Limb (tissue), 2 donors: ENCODE data around the gene SLC8A3.
A peak's percentile ranks its signal among the peaks of the same experiment; 100 is the strongest.

Experiments used
- DNase-seq, 2 donors: peaks; one replicate each; pipeline ENCODE4 v3.0.0-alpha.2; 2016; ENCODE audit errors: extremely low spot score in 2 of 2

SLC8A3 gene

DNA sequence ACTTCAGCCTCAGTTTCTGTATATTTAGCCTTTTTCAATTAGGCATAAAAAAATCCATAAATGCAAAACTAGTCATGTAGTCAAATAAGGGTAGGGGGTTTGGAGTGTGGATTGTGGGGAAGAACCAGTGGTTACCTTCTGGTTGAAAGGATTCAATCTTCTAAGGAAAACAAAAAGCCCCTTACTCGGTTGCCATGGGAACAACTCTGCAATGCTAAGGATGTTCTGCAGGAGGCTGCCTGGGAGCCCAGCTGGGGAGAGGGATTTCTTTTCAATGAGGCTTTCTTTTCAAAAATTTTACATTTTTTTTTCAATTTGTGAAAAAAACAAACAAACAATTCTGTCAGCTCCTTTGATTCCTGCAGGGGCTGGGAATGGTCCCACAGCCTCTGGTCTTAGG lies 67.2 kb downstream of the SLC8A3 start:
- no peak for DNase-seq

DNA sequence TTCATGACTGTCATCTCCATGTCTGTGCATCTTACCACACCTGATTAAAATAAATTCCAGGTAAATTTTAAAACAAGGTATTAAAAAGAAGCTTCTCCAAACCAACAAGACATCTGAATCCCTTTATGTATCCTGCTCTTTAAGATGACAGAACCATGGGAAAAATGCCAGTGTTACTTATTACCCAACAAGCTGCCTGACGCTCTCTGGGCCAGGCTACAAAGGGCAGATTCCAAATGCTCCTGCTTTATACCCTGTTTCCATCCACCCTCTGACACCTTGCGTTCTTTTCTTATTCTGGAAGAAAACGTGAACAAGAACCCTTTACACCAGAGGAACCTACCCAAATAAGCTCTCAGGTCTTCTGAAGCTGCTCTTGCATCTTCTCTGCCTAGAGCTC lies 70.7 kb downstream of the SLC8A3 start:
- DNase-seq, result no peak

GRCh38 chr14:70116278-70116677 lies 72.5 kb downstream of the SLC8A3 start:
- DNase-seq, result no peak

- no peak for DNase-seq
Measured at GRCh38 chr14:70114621-70115156, 74.1 kb downstream of the SLC8A3 start.

GRCh38 chr14:70113211-70113610 lies 75.5 kb downstream of the SLC8A3 start:
- DNase-seq, result no peak

DNA sequence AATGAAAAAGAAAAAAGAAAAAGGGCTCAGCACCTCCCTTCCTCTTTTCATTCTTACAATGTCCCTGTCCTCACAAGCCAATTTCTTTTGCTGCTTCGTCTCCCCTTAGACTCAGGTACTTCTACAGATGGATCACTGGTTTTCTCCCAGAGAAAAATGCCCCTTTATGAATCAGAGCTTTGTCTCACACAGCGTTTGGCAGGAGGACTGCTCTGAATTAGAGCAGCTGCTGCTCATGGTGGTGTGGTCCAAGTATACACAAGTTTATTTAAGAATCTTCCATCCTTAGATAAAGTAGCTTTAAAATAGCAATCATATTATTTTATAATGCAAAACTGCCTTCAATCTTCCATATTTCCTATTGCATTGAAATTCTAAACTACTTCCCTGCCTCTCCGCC lies 80.3 kb downstream of the SLC8A3 start:
- no peak for DNase-seq

GRCh38 chr14:70107309-70107708 lies 81.4 kb downstream of the SLC8A3 start:
- DNase-seq, result no peak

GRCh38 chr14:70100071-70100470 lies 88.7 kb downstream of the SLC8A3 start:
- no peak for DNase-seq

DNA sequence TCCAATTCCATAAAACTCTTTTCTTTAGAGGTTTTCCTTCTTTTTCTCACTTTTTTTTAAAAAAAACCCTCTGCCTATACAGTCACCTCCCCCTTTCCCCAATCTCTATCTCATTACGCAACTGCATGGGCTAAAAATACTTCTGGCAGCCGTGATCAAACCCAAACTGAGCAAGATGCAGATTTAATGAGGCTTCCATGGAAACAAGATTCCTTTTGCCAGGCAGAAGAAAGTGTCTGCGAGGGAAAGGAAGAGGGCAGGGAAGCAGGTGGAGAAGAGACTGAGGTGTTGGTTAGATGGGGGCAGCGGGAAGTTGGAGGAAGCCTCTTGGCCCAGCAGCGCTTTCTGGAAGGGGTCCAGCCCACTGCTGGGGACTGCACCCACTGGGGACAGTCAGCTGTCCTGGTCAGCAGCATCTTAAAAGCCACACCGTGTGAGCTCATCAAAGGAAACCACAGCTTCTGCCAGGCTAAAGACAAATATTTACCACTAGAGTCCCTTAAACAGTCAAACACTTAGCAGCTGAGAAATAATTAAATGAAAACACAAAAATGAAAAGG lies 90.4 kb downstream of the SLC8A3 start:
- no peak for DNase-seq

- DNase-seq, result no peak
Measured at GRCh38 chr14:70097576-70098249, 91.0 kb downstream of the SLC8A3 start.

DNA sequence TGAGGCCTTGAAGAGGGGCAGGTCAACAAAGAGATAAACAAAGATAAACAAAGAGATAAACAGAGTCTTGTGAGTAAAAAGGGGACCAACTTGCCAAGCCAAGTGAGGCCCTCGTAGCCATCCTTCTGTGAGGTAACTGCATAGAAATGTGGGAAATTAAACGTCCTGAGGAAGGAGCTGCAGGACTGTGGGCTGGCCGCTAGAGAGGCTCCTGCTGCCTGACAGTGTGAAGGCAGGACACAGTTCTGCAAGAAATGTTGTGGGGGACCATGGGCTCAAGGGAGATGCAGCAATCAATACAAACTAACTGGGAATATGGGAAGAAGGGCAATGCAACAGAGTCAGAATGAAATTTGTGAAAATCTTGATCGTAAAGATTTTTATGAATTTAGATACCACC lies 91.9 kb downstream of the SLC8A3 start:
- no peak for DNase-seq

GRCh38 chr14:70094631-70095030 lies 94.1 kb downstream of the SLC8A3 start:
- no peak for DNase-seq

- DNase-seq, result no peak
Measured at GRCh38 chr14:70094106-70094505, 94.6 kb downstream of the SLC8A3 start.

DNA sequence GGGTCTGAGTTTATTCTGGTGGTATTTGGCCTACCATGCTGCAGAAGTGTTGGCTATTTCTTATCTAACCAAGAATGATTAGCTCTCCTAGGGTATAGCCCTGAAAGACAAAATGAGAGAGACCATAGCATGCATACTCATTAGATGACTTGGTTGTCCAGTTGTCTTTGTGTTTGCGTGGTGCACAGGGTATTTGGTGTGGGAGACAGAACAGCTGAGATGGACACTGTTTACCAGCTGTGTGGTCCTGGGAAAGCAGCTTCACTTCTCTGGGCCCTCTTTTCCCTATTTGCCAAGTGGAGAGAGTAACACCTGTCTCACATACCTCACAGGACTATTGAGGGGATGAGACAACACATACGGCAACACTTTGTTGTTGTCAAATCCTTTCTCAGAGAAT lies 95.6 kb downstream of the SLC8A3 start:
- DNase-seq, result no peak

DNA sequence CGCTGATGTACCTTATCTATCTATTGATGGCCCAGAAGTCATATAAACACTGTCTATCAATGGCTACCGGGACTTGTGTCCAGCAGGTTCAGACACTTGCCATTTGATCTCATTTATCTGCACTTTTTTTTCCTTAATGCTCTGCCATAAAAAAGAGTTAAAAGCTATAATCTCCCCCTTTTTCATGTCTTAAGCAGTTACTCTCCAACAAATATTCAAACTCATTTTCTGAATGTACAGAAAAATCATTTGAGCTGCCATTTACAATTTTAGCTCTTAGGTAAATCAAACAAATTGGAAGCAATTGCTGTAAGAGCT lies 101.4 kb downstream of the SLC8A3 start:
- DNase-seq, result no peak

DNA sequence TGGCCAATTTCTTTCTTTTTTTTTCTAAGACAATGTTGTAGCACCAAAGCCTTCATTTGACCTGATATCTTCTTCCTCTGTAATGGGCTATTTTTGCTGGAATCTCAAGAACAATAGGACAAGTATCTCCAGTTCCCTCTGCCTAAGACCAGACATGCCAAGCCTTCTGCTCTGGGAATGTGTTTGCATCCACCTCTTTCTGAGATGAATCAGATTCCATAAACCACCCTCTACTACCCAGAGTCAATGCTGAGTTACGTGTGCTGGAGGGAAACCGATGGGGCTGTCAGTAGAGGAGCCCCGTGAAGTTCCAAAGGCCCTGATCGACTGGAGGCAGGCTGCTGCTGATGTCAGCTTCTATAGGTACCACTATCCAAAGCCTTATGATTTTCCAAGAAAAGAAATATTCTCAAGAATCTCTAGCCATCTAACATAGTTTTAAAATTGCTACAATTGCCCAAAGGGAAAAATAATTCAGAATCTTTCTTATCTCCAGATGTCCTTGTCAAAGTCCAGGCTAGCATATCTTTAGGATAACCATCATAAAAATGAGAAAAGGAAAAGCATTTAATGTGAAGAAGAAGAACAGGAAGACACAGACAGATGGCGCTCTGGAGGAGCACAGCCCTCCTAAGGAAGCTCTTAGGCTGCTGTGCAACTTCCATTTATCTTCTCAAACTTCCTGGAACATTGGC lies 101.9 kb downstream of the SLC8A3 start:
- DNase-seq, result peak in 1 of 2 donors; percentile 58

DNA sequence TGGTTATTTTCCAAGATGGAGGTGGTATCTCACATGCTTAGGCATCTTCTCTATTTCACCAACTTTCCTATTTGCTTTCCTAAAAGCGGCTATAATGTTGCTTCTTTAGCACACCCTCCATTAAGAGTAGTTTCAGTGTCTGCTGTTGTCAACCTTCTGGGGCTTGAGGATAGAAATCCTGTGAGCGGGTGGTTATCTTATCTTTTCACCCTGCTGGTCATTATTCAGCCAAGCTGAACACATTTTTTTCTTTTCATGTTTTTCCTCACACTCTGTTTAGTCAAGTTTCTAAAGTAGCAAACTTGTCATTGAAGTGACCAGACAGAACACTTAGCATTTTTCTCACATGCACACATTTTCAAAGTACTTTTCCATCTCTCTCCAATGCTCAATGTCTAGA lies 104.5 kb downstream of the SLC8A3 start:
- no peak for DNase-seq

- no peak for DNase-seq
Measured at GRCh38 chr14:70082394-70082793, 106.4 kb downstream of the SLC8A3 start.

GRCh38 chr14:70080076-70080475 lies 108.7 kb downstream of the SLC8A3 start:
- no peak for DNase-seq

DNA sequence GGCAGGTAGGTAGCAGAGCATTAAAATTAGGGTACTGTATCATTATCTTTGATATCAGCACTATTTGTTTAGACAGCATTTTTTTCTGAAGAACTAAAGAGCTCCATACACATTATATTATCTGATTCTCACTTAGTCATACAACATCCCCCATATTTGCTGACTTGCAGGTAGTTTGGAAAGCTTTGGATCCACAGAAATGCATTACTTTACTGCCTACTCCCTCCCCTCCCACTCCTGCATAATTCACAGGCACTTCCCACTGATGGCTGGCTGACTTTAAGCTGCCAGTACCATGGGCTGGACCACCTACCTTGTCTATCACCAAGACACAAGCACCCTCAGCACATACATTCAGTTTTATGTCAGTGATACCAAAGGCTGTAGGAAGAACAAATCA lies 110.4 kb downstream of the SLC8A3 start:
- DNase-seq, result no peak

GRCh38 chr14:70077720-70078119 lies 111.0 kb downstream of the SLC8A3 start:
- DNase-seq, result no peak

DNA sequence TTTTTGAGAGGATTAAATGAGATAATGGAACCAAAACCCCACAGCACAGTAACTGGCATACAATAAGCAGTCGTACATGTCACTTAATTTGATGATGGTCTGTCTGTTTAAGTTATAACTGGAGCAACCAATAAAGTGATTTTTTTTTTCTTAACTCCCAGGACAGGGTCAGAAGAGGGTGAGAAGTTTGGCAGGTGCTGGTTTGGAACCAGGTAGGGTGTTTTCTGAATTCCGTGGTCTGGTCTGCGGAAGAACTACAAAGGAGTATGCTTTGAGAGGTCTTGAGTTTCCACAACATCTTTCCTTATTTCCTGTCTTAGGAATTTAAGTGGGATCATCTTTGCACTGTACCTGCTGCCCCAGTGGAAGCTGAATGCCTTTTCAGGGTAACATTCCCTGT lies 111.7 kb downstream of the SLC8A3 start:
- DNase-seq, result no peak
